Measurements from ENCODE around the gene HBG1.

HBG1 gene

GRCh38 chr11:5224538-5225479, 24.8 kb downstream of the HBG1 start:
- DNase-seq, result no peak

GRCh38 chr11:5223686-5224085, 26.0 kb downstream of the HBG1 start:
- no peak for DNase-seq

- DNase-seq, result no peak
Observed at GRCh38 chr11:5223146-5223545, 26.5 kb downstream of the HBG1 start.

- no peak for DNase-seq
Observed at GRCh38 chr11:5210376-5210885, 39.2 kb downstream of the HBG1 start.

GRCh38 chr11:5204787-5205186, 44.9 kb downstream of the HBG1 start:
- DNase-seq, result no peak

- no peak for DNase-seq
Observed at GRCh38 chr11:5203366-5203765, 46.3 kb downstream of the HBG1 start.

- DNase-seq, result no peak
Observed at GRCh38 chr11:5200582-5200981, 49.1 kb downstream of the HBG1 start, which contains the start of gene OR51V1. TSS of gene OR51V1 (minus strand) at chr11:5200682. CDS start at chr11:5200682, 0 bp downstream.

- no peak for DNase-seq
Observed at GRCh38 chr11:5198285-5198684, 51.4 kb downstream of the HBG1 start.

Data from NCI-H1092 (cell line).